ENCODE measurements around the gene ANKS4B. TPM values are rescaled to one million over a fixed set of nuclear protein-coding genes. Genes with fewer than 3 reads are reported as not detected.

The ANKS4B gene
- total and polyA plus RNA-seq, 2 of the 8 experiments (the other 6 are each of a cell fraction or from before 2014, with no cell fraction given) = 0.06 to 0.15 TPM

DNA sequence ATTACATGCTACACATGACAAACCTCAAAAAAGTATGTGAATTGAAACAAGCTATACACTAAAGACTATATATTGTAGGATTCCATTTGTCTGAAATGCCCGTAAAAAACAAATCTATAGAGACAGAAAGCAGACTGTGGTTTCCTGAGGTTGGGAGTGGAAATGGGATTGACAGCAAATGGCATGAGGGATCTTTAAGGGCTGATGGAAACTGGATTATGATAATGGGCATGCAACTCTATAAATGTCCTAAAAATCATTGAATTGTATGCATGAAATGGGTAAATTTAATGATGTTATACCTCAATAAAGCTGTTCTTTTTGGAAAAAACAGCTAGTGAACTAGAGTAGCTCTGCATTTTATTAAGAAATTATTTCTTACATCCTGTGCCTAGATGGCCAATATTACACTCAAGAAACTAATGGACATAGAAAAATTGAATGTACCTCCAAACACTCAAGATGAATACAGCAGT, 416 bp upstream of the ANKS4B start:
- Histone ChIP-seq H4K8ac (ENCODE audit: extremely low read depth, insufficient read depth, low read length) (no peak overlapping the region), H4K20me1 (replicated peaks in 1 of 2; ENCODE audit: control insufficient read depth in 1 of 2, insufficient read depth in 2 of 2, low read length in 2 of 2) (no peaks in the 10 kb centered on the region), H3K14ac (ENCODE audit: insufficient read length) (no peak overlapping the region), H3K4ac (replicated peaks; ENCODE audit: insufficient read length, low read depth, low read length) (no peak overlapping the region), H3K79me1 (ENCODE audit: low read depth, low read length) (no peaks in the 10 kb centered on the region), H4K5ac (ENCODE audit: insufficient read length, low read depth, low read length) (no peak overlapping the region), H2BK5ac (ENCODE audit: low read depth, low read length) (no peak overlapping the region), H3K27ac (ENCODE audit: low read depth, low read length) (no peak overlapping the region), H3K23me2 (ENCODE audit: low read depth, low read length) (no peaks in the 10 kb centered on the region), H2BK15ac (ENCODE audit: low read length) (no peak overlapping the region), H3K36me3 (ENCODE audit: control insufficient read depth in 2 of 4, insufficient read depth in 4 of 4, low read length in 3 of 4) (no peaks in the 10 kb centered on the region), H3K56ac (replicated peaks; ENCODE audit: insufficient read length, low read depth, low read length) (no peak overlapping the region), H3K4me3 (ENCODE audit: extremely low read depth in 1 of 4, insufficient read depth in 2 of 4, low read depth in 3 of 4, low read length in 4 of 4) (no peak overlapping the region), H3K9ac (replicated peaks in 1 of 4; ENCODE audit: extremely low read depth in 1 of 4, low read depth in 3 of 4, low read length in 3 of 4) (no peak overlapping the region), H3K79me2 (ENCODE audit: control insufficient read depth in 1 of 2, insufficient read depth in 2 of 2, low read length in 2 of 2) (no peaks in the 10 kb centered on the region), H2BK12ac (ENCODE audit: low read depth, low read length) (no peak overlapping the region), H2BK20ac (ENCODE audit: low read length) (no peak overlapping the region), H3K4me2 (ENCODE audit: insufficient read depth in 1 of 2, low read depth in 2 of 2, low read length in 2 of 2) (no peak overlapping the region), H2AFZ (ENCODE audit: low read length) (no peak overlapping the region), H3K27me3 (replicated peaks in 1 of 4; ENCODE audit: control insufficient read depth in 3 of 4, extremely low read depth in 1 of 4, insufficient read depth in 3 of 4, low read length in 3 of 4) (no peaks in the 10 kb centered on the region), H2AK5ac (ENCODE audit: low read depth, low read length) (no peak overlapping the region), H3K18ac (ENCODE audit: extremely low read depth, low read length) (no peak overlapping the region), H3K9me3 (ENCODE audit: insufficient read depth in 2 of 2, low read depth in 1 of 2, low read length in 1 of 2) (no peaks in the 10 kb centered on the region), H3K4me1 (replicated peaks in 1 of 4; ENCODE audit: control insufficient read depth in 3 of 4, insufficient read depth in 4 of 4, low read length in 3 of 4) (no peaks in the 10 kb centered on the region), H3K23ac (ENCODE audit: insufficient read length) (no peak overlapping the region), H2BK120ac (replicated peaks; ENCODE audit: low read depth, low read length) (no peak overlapping the region), H4K91ac (replicated peaks; ENCODE audit: insufficient read length, low read length) (no peak overlapping the region)
- no peak for DNase-seq (ENCODE audit: low read depth in 1 of 2, low spot score in 2 of 2)
- FAIRE-seq = no peak
- 90% methylated on average over 1 of the region's 1 CpG; no CpG with 5 or more reads in 1 of the 2 experiments for WGBS, 2 experiments (ENCODE audit: extremely low coverage in 1 of 2, insufficient coverage in 1 of 2, insufficient read length in 1 of 2, insufficient replicate concordance in 2 of 2, low coverage in 1 of 2, low lambda C conversion rate in 2 of 2, missing lambda C conversion rate in 1 of 2)
- ChIA-PET POLR2A (ENCODE audit: partially characterized antibody) (no interaction called here), CTCF (ENCODE audit: partially characterized antibody) (no interaction called here)
- TF ChIP-seq PHF8 (conservative IDR thresholded peaks at IDR 0.05; ENCODE audit: low read depth, low read length) (no peak), CBX8 (IDR thresholded peaks at IDR 0.05; ENCODE audit: borderline replicate concordance, low read depth, low read length) (no peak), CHD2 (IDR thresholded peaks at IDR 0.05; ENCODE audit: low read length) (no peak), RFX5 (IDR thresholded peaks at IDR 0.05; ENCODE audit: borderline replicate concordance, low read depth, low read length) (no peak), RBBP5 (IDR thresholded peaks at IDR 0.05; ENCODE audit: borderline replicate concordance, low read depth, low read length) (no peak), TEAD4 (IDR thresholded peaks at IDR 0.05; ENCODE audit: low read depth, low read length) (no peak), JUN (IDR thresholded peaks at IDR 0.05; ENCODE audit: low read depth, low read length) (no peak), BACH1 (IDR thresholded peaks at IDR 0.05; ENCODE audit: low read length) (no peak), TAF7 (optimal IDR thresholded peaks at IDR 0.05; ENCODE audit: borderline replicate concordance, low read depth, low read length) (no peak), SP4 (IDR thresholded peaks at IDR 0.05; ENCODE audit: low read length) (no peak), ASH2L (IDR thresholded peaks at IDR 0.05; ENCODE audit: low read length) (no peak), NANOG (IDR thresholded peaks at IDR 0.05; ENCODE audit: insufficient read depth, low read depth, low read length, poor library complexity, severe bottlenecking) (no peak), HDAC2 (IDR thresholded peaks at IDR 0.05; ENCODE audit: borderline replicate concordance in 1 of 2, low read depth in 2 of 2, low read length in 2 of 2) (no peak)
- TF ChIP-seq, protein P1, sequence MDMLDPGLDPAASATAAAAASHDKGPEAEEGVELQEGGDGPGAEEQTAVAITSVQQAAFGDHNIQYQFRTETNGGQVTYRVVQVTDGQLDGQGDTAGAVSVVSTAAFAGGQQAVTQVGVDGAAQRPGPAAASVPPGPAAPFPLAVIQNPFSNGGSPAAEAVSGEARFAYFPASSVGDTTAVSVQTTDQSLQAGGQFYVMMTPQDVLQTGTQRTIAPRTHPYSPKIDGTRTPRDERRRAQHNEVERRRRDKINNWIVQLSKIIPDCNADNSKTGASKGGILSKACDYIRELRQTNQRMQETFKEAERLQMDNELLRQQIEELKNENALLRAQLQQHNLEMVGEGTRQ (IDR thresholded peaks at IDR 0.05; ENCODE audit: low read length) = no peak

Data from H1 (cell line).